Measurements from ENCODE around the gene SMIM27.

DNA sequence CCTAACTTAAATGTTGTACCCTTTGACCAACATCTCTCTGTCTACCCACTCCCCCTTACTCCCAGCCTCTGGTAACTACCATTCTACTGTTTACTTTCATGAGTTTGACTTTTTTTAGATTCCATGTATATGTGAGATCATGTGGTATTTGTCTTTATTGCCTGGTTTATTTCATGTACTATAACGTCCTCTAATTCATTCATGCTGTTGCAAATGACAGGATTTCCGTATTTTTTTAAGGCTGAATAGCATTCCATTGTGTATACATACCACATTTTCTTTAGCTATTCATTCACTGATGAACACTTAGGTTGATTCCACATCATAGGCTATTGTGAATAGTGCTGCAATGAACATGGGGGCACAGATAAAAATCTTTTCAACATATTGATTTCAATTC lies 32.7 kb downstream of the SMIM27 start:
- no peak for TF ChIP-seq EZH2 (IDR thresholded peaks at IDR 0.05; ENCODE audit: borderline replicate concordance)
- TF ChIP-seq, protein P1, sequence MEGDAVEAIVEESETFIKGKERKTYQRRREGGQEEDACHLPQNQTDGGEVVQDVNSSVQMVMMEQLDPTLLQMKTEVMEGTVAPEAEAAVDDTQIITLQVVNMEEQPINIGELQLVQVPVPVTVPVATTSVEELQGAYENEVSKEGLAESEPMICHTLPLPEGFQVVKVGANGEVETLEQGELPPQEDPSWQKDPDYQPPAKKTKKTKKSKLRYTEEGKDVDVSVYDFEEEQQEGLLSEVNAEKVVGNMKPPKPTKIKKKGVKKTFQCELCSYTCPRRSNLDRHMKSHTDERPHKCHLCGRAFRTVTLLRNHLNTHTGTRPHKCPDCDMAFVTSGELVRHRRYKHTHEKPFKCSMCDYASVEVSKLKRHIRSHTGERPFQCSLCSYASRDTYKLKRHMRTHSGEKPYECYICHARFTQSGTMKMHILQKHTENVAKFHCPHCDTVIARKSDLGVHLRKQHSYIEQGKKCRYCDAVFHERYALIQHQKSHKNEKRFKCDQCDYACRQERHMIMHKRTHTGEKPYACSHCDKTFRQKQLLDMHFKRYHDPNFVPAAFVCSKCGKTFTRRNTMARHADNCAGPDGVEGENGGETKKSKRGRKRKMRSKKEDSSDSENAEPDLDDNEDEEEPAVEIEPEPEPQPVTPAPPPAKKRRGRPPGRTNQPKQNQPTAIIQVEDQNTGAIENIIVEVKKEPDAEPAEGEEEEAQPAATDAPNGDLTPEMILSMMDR (IDR thresholded peaks at IDR 0.05; ENCODE audit: poor library complexity), result no peak
